Rectal smooth muscle tissue (tissue), 1 donor: ENCODE results near the gene CD109.
"Not testable (repeated sequence)": the region's sequence is repeated elsewhere in the genome, so short reads cannot be mapped to it uniquely, and the experiment has no call there.

ENCODE experiments used
- H3K27ac ChIP-seq: one replicate; pipeline ENCODE4 v1.7.0; 2013; ENCODE audit warnings: low read depth, low read length, inconsistent platforms
- H3K27me3 ChIP-seq: one replicate; pipeline ENCODE4 v1.7.0; 2013; ENCODE audit warnings: low read length; ENCODE audit not compliant: control insufficient read depth, insufficient read depth
- H3K36me3 ChIP-seq: one replicate; pipeline ENCODE4 v1.7.0; 2013; ENCODE audit warnings: low read length; ENCODE audit not compliant: control insufficient read depth, insufficient read depth
- H3K4me1 ChIP-seq: one replicate; pipeline ENCODE4 v1.7.0; 2013; ENCODE audit warnings: low read length; ENCODE audit not compliant: control insufficient read depth, insufficient read depth
- H3K4me3 ChIP-seq: one replicate; pipeline ENCODE4 v1.7.0; 2013; ENCODE audit warnings: low read length
- H3K9ac ChIP-seq: one replicate; pipeline ENCODE4 v1.7.0; 2013; ENCODE audit warnings: low read length

The CD109 gene

DNA sequence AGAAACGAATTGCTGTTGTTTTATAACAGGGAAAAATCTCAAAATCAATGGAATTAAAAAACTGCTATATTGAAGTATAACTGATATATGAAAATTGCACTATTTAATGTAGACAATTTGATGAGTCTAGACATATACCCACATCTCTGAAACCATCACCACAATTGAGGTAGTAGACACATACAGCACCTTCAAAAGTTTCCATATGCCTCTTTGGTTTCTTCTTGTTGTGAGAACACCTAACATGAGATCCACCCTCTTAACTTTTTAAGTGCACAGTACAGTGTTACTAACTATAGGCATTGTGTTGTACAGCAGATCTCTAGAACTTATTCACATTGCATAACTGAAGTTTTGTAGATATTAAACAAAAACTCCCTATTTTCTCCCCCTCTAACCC is 28.2 kb upstream of the CD109 start:
- Histone ChIP-seq H3K27me3 (no peaks in the 10 kb centered on the region), H3K36me3 (no peaks in the 10 kb centered on the region), H3K4me3 (no peak overlapping the region), H3K27ac (no peak overlapping the region), H3K4me1 (no peaks in the 10 kb centered on the region), H3K9ac (no peak overlapping the region)

DNA sequence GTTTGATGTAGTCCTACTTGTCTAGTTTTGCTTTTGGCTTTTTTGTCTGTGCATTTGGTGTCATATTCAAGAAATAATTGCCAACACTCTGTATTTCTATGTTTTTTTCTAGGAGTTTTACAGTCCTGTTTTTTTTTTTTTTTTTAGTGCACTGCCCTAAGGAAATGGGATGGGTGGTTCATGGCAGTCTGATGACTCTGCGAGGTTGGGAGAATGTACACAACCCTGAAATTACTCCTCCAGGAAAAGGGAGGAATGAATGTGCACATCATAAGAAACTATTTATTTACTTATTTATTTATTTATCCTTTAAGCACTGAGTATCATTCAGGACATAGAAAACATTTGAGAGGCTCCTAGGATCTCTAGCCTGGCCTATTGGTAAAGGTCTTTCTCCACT is 27.0 kb upstream of the CD109 start:
- Histone ChIP-seq H3K36me3 (no peaks in the 10 kb centered on the region), H3K27me3 (no peaks in the 10 kb centered on the region), H3K9ac (no peak overlapping the region), H3K27ac (no peak overlapping the region), H3K4me3 (no peak overlapping the region), H3K4me1 (no peaks in the 10 kb centered on the region)

DNA sequence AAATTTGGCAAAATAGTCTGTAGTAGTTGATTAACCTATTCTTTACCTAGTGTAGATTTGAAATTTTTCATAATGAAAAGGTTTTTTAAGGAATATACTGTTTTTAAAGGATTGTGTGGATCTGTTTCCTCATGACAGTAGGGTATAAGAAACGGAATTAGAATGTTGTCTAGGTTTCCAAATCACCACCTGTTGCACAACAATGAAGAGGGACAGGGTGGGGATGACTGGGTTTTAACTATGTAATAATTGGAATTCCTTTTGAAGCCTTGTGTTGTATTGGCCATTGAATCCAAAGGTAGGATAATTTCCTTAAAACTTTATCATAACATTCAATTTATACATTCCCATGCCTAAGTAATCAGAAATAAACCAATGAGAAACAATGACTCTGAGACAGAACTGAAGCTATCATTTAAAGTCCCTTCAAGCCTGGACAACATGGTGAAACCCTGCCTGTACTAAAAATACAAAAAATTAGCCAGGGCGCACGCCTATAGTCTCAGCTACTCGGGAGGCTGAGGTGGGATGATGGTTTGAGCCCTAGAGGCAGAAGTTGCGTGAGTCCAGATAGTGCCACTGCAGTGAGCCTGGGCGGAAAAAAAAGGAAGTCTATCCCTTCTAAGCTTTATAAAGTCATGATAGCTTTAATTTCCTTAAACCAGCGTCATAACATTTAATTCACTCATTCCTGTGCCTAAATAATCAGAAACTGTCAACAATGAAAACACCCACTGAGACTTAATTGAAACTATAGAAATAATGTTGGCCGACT is 23.9 kb upstream of the CD109 start:
- no peaks in the 10 kb centered on the region for H3K4me1 ChIP-seq
- no peak overlapping the region for H3K4me3 ChIP-seq
- no peaks in the 10 kb centered on the region for H3K27me3 ChIP-seq
- no peaks in the 10 kb centered on the region for H3K36me3 ChIP-seq
- no peak overlapping the region for H3K9ac ChIP-seq
- H3K27ac ChIP-seq: no peak overlapping the region

DNA sequence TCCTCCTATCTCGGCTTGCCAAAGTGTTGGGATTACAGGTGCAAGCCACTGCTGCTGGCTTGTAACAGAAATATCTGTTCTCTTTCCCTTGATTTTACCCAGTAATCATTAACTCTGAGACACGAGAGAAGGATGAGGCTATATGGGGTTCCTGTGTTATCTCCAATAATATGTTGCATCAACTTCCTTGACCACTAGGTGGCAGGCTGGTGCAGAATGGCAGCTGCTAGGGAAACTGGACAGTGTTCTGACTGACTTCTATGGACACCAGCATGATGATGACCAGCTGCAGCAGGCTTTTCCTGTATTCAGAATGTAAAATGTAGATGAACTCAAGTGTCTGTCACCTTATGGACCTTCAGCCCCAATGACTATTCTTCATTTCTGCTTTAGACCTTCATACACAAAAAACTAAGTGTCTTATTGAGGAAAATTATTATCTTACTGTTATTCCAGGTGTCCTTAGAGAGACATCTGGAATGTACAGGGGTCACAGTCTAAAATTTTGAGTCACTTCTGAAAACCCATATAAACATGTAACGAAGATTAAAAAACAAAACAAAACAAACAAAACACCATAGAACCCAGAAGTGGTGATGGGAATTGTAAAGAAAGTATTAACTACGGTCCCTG is 20.4 kb upstream of the CD109 start:
- H3K27me3 ChIP-seq: no peaks in the 10 kb centered on the region
- no peak overlapping the region for H3K9ac ChIP-seq
- H3K4me3 ChIP-seq: no peak overlapping the region
- H3K36me3 ChIP-seq: no peaks in the 10 kb centered on the region
- H3K27ac ChIP-seq: no peak overlapping the region
- H3K4me1 ChIP-seq: no peaks in the 10 kb centered on the region

- Histone ChIP-seq H3K36me3 (no peaks in the 10 kb centered on the region), H3K9ac (no peak overlapping the region), H3K4me3 (no peak overlapping the region), H3K27ac (no peak overlapping the region), H3K27me3 (no peaks in the 10 kb centered on the region), H3K4me1 (no peaks in the 10 kb centered on the region)
Observed at GRCh38 chr6:73679009-73679408, 17.0 kb upstream of the CD109 start.

DNA sequence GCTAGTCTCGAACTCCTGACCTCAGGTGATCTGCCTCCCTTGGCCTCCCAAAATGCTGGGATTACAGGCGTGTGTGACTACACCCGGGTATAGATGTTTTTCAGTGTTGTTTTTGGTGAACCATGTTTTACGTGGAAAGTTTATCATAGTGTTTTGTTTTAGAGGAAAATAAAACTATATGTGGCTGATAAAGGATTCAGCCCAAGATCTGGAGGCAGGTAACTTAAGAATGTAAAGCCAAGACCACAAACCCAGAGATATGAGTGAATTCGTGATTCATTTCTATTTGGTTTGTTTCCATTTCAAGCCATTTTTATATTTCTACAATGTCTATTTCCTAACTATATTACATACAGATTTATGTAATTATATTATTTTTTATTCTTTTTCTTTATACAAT is 16.2 kb upstream of the CD109 start:
- not testable (repeated sequence) for H3K4me1 ChIP-seq, H3K27ac ChIP-seq, H3K9ac ChIP-seq, H3K4me3 ChIP-seq, H3K36me3 ChIP-seq, H3K27me3 ChIP-seq

DNA sequence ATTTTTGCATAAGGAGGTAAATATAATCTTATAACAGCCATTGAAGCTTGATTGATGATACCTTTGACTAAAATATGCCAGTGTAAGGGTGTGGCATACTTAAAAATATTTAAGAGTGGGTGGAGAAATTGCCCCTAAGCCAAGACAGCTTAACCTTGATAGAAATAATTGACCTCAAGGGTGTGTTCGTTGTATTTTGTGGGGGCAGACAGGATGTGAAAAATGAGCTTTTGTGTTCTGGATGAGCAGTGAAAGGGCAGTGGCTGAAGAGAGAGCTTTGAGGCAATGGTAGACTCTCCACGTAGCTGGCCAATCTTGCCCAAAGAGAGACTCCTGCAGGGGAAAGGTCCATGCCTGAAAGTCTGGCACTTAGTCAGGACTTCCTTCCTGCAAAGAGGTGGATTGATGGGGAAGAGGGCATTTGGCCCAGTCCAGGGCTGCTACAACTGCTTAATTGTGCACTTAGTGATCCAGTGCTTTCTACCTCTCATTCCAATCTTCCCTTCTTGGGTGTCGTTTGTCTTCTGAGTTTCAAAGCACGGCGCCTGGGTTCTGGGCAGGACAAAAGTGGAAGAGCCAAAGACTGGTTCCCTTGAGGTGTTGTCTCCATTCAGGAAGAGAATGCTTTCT is 15.6 kb upstream of the CD109 start:
- no peak overlapping the region for H3K4me3 ChIP-seq
- H3K27me3 ChIP-seq: no peaks in the 10 kb centered on the region
- H3K9ac ChIP-seq: no peak overlapping the region
- no peaks in the 10 kb centered on the region for H3K36me3 ChIP-seq
- H3K4me1 ChIP-seq: no peaks in the 10 kb centered on the region
- H3K27ac ChIP-seq: no peak overlapping the region

DNA sequence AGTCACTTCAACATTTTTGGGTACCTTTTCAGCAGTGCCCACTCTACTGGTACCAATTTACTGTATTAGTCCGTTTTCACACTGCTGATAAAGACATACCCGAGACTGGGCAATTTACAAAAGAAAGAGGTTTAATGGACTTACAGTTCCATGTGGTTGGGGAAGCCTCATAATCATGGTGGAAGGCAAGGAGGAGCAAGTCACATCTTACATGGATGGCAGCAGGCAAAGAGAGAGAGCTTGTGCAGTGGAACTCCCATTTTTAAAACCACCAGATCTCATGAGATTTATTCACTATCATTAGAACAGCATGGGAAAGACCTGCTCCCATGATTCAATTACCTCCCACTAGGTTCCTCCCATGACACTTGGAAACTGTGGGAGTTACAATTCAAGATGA is 12.4 kb upstream of the CD109 start:
- not testable (repeated sequence) for H3K9ac ChIP-seq, H3K4me3 ChIP-seq, H3K27ac ChIP-seq, H3K27me3 ChIP-seq, H3K4me1 ChIP-seq, H3K36me3 ChIP-seq

DNA sequence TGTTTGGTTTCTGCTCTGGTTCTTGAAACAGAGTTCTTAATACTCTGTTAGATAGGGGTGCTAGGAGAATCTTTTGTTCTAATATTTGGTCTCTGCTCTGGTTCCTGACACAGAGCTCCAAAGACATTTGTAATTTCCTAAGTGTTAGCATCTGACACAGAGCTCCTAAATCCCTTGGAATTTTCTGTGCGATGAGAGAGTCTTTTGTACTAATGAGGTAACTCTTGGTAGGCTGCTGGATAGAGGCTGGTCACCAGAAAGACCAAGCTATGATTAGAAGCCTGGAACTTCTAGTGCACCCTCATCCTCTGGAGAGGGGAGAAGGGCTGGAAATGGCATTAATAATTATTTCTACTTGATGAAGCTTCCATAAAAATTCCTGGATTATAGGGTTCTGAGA is 7.7 kb upstream of the CD109 start:
- Histone ChIP-seq H3K9ac (no peak overlapping the region), H3K4me3 (no peak overlapping the region), H3K27me3 (no peaks in the 10 kb centered on the region), H3K27ac (no peak overlapping the region), H3K36me3 (no peaks in the 10 kb centered on the region), H3K4me1 (no peaks in the 10 kb centered on the region)

DNA sequence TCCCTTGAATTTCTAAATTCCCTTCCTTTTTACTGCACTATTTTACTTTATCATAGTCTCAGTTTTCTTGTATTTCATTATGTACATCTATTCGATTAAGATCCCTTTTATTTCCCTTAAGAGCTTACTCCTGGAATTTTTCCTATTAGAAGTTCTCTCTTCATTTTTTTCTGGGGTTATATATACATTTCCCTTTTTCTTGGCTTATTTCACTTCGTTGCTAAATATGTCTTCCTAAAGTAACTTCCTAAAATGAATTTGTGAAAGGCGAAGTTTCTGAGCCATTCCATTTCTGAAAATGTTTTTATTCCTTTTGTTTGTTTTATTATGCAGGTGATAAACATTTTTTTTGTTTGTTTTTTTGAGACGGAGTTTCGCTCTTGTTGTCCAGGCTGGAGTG is 5.9 kb upstream of the CD109 start:
- Histone ChIP-seq H3K4me3 (no peak overlapping the region), H3K9ac (no peak overlapping the region), H3K27me3 (no peaks in the 10 kb centered on the region), H3K4me1 (peaks cover 6% of the 10 kb centered on the region), H3K27ac (no peak overlapping the region), H3K36me3 (no peaks in the 10 kb centered on the region)

- peaks cover 9% of the 10 kb centered on the region for H3K4me1 ChIP-seq
- H3K27me3 ChIP-seq: no peaks in the 10 kb centered on the region
- H3K9ac ChIP-seq: no peak overlapping the region
- H3K27ac ChIP-seq: no peak overlapping the region
- H3K4me3 ChIP-seq: no peak overlapping the region
- no peaks in the 10 kb centered on the region for H3K36me3 ChIP-seq
Observed at GRCh38 chr6:73691512-73691911, 4.5 kb upstream of the CD109 start.

DNA sequence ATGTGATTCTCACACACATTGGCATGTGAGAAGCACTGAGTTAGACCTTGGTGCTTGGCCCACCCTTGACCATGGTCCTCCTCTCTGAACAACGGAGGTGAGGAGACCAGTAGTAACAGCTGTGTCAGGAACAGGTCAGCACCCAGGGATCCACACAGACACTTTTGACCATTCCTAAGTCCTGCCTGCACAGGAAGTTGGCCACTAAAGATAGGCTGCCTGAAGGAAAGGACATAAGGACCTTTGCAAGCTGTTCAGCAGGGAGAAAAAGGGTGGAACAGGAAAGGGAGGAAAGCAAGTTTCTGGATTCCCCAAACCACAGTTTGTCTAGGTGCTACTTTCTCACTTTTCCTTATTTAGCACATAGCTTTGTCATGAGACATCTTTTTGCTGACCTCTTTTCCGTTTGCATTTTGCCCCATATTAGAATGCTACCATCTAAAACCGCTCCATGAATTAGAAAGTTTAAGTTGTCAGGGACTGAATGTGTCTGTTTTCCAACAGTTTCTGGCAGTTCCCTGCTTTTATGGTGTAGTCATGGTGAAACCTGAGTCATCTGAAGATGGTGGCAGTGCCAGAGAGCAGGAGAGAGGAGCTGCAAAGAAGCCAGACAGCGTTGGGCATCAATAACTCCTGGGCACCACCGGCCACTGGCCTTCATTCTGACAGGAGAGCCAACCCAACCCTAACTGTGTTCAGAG is 1.1 kb upstream of the CD109 start:
- Histone ChIP-seq H3K27ac (peak overlapping the region; percentile 92), H3K4me1 (peaks cover 20% of the 10 kb centered on the region), H3K27me3 (no peaks in the 10 kb centered on the region), H3K9ac (no peak overlapping the region), H3K36me3 (no peaks in the 10 kb centered on the region), H3K4me3 (peak overlapping the region; percentile 78)
